ENCODE measurements around the gene HCN2. TPM values are rescaled to one million over a fixed set of nuclear protein-coding genes. Genes with fewer than 3 reads are reported as not detected.
A peak's percentile ranks its signal among the peaks of the same experiment; 100 is the strongest.

Gene HCN2
- total RNA-seq, 1 experiment from 2014 or later: 12.7 TPM

DNA sequence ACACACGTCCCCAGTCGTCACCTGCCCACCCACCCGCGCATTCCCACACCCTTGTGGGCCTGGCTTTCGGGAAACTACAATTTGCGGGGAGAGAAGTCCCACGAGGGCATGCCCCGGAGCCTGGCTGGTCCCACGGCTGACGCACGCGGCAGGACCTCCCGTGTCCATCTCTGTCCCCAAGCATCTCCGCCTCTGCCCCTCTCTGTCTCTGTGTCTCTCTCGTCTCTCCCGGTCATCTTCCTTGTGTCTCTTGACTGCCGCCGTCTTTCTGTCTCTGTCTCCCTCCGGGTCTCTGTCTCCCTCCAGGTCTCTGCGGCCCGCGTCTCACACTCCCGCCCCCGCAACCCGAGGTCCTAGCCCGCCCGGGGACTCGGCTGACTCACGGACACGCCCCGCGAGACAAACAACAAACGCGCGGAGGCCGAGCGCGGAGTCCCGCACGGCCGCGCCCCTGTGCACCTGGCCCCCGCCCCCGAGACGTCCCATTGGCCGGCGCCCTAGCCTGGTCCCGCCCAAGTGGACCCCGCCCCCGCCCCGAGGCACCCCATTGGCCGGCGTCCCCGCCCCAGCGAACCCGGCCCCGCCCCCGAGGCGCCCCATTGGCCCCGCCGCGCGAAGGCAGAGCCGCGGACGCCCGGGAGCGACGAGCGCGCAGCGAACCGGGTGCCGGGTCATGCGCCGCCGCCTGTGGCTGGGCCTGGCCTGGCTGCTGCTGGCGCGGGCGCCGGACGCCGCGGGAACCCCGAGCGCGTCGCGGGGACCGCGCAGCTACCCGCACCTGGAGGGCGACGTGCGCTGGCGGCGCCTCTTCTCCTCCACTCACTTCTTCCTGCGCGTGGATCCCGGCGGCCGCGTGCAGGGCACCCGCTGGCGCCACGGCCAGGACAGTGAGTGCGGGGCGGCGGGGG is 49.8 kb downstream of the HCN2 start, which contains the start of gene FGF22:
TSS of gene FGF22 (plus strand) at position 627 of the 908 bp plus-strand sequence. CDS start at position 674, 47 bp downstream.
- DNase-seq (ENCODE audit: low spot score): peak; percentile 62

DNA sequence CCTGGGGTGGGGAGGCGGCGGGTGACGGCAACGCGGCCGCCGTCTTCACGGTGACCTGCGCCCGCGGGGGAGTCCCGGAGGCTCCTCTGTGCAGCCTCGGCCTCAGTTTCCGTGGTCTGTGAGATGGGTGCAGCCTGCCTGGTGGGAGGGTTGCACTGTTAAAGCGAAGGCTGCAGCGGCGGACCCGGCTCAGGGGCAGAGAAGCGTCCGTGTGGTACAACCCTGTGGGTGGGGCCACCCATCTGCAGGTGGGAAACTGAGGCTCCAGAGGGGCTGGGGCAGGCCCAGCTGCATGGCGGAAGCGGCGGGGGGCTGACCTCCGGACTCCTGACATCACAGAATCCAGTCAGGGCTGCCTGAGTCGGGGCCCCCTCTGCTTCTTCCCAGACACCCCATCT is 50.5 kb downstream of the HCN2 start:
- no peak for DNase-seq (ENCODE audit: low spot score)

DNA sequence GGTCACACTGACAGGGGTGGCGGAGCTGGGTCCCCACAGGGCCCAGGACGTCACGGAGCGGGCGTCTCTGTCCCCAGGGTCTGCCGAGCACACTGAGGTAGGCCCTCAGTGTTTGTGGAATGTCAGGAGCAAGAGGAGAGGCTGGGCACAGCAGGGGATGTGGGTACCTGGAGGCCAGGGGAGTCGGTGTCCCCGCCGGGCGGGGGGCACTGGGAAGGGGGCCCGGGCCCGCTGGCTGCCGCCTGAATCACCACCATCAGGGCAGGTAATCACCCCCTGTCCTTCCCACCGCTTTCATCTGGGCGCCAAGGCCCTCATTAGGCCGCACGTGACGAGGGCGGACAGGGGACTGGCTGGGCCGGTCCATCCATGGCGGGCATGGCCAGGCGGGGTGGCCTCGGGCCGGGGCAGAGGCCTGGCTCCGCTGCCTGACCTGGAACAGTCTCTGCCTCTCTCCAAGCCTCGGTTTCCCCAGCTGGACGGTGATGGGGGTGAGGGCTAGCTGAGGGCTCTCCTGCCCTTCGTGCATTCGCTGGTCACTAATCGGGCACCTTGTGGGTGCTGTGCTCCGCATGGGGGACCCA is 51.0 kb downstream of the HCN2 start:
- no peak for DNase-seq (ENCODE audit: low spot score)

DNA sequence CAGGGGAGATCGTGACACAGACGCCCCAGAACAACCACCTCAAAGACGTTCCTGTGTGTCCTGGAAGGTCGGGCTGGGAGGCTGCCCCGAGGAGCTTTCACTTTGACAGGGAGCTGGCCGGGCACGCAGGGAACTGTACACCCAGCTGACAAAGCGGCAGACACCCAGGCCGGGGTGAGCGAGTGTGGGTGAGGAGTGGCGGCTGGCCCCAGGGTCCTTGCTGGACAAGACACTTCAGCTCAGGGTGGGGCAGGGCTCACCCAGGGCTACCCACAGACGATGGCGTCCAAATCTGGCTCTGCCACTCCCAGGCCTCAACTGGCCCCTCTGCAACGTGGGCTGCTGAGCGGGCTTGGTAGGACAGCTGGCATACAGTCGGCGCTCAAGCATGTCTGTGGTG is 52.0 kb downstream of the HCN2 start:
- DNase-seq (ENCODE audit: low spot score): no peak

DNA sequence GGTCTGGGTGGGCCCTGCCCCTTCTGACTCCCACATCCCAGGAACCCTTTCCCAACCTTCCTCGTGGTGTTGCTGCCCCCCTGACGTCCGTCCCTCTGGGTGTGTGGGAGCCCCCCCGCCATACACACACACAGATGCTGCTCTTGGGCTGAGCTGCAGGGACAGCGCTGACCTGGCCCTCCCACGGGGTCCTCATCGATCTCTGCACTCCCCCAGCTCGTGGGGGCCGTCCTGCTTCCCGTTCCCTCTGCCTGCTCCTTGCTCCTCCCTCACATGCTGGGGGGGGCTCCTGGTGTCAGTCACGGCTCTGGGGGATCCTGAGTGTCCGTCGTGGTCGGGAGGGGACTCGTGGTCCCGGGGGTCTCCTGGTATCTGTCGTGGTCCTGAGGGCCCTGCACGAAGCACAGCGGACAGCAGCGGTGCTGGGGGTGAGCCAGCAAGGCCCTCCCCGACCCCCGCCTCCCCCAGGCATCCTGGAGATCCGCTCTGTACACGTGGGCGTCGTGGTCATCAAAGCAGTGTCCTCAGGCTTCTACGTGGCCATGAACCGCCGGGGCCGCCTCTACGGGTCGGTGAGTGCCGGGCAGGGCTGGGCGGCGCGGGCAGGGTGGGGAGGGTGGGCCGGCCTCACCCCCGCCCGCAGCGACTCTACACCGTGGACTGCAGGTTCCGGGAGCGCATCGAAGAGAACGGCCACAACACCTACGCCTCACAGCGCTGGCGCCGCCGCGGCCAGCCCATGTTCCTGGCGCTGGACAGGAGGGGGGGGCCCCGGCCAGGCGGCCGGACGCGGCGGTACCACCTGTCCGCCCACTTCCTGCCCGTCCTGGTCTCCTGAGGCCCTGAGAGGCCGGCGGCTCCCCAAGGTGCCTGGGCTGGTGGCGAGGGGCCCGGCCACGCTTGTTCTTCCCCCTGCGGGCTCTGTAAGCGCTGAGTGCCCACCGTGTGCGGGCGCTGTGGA is 53.4 kb downstream of the HCN2 start:
- no peak for DNase-seq (ENCODE audit: low spot score)

DNA sequence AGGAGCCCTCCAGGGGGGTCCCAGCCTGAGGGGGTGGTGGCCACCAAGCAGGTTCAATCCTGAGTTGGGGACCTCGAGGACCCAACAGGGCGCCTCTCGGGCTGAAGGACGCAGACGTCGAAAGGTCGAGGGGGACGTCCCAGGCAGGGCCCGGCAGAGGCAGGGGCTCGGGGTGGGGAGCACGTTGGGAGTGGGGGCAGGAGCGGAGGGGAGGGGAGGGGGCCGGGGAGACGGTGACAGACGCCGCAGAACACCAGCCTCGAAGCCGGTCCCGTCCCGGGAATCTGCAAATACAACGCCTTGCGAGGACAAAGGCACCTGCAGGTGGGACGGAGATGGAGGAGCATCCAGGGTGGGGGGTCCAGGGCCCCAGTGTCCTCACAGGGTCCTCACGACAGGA is 54.1 kb downstream of the HCN2 start:
- no peak for DNase-seq (ENCODE audit: low spot score)

DNA sequence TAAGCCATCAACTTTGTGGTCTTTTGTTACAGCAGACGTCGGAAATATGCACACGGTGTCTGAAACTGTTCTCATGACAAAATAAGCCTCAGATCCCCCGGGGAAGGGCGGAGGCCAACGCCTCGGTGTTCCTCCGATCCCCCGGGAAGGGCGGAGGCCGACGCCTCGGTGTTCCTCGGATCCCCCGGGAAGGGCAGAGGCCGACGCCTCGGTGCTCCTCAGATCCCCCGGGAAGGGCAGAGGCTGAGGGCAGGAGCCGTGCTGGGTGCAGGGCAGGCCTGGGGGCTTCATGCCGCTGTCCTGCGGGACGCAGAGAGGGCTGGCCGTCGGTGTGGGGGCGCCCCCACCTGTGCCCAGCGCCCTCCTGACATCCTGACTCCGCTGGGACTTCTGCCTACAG is 54.7 kb downstream of the HCN2 start:
- DNase-seq (ENCODE audit: low spot score): no peak

- DNase-seq (ENCODE audit: low spot score): no peak
Observed at GRCh38 chr19:644789-645188, 55.1 kb downstream of the HCN2 start.

- DNase-seq (ENCODE audit: low spot score): no peak
Observed at GRCh38 chr19:645912-646778, 56.5 kb downstream of the HCN2 start.

DNA sequence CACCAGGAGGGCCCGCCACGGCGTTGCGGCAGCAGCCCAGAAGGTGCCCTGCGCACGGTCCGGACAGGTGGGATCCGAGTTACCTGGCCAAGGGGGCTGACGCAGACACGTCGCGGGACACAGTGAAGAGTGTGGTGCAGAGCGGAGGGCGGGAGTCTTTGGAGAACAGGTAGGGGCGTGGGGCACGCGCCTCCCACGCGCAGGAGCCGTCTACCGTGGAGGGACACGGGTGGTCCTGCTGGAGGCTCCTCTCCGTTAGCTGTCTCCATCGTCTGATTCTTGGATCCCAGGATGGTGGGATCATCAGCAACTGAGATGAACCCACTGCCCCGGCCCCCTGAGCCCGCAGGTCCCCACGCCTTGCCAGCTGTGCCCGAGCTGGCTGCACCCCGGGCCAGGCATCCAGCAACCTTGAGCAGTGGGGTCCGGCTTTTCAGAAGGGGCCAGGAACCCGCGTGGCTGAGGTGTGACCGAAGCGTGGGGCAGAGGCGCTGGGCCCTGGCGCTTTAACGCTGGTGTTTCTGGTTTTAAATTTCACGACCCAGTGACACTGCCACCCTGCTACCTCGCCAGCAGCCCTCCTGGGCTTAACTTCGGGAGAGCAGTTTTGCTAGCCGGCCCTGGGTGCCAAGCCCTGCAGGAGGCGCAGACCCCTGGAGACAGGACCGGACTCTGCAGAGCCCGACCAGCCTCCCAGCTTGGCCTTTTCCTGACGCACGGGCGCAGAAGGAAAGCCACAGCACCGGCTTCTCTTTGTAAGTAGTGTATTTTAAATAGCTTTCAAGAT is 57.3 kb downstream of the HCN2 start:
- no peak for DNase-seq (ENCODE audit: low spot score)

GRCh38 chr19:647566-648284 is 58.0 kb downstream of the HCN2 start:
- no peak for DNase-seq (ENCODE audit: low spot score)

DNA sequence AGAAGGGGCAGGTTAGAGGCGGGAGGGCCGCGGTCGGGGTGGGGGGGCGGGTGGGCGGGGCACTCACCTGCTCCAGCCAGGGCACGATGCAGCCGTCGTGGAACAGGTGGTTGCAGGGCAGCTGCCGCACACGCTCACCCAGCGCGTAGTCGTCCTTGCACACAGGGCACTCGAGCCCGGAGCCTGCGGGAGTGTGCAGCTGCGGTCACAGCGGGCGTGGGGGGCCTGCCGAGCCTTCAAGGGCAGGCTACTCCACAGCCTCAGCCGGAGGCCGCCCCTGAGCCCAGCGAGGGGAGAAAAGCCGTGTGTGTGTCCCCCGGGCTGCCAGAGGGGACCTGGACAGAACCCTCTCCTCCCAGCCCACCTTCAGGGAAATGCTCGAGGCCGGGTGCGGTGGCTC is 58.6 kb downstream of the HCN2 start:
- DNase-seq (ENCODE audit: low spot score): no peak

DNA sequence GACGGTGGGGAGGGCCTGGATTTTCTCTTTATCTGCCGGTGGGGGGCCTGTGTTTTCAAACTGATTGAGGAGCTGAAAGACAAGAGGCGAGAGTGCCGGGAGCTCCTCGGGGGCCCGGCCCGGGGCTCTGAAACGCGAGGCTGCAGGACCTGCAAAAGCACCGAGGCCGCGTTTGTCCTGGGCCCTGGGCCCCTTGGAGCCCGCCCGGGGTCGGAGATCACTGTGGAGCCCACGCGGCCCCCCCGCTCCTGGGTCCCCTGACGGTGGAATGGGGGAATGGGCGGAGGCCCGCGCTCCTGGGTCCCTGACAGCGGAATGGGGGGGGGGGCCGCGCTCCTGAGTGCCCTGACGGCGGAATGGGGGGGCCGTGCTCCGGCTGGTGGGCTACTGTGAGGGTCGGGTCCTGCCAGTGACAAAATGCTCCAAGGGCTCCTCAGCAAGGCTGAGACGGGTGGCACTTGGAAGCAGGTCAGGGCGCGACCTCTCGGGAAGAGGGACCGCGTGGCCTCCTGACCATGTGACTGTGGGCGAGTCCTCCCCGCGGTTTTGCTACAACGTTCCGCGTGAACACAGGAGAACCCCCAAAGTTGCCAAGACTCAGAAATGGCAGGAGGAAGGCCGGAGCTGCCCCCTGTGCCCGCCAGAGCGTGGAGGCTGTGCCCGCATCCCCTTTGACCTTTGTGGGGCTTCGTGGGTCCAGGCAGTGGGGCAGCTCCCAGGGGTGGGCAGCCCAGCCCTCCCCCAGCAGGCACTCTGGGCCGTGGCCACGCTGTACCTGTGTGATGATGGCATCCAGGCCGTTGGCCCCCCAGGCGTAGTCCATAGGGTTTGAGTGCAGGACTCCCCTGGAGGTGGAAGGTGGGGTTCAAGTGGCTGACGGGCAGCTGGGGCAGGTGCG is 59.5 kb downstream of the HCN2 start:
- no peak for DNase-seq (ENCODE audit: low spot score)

DNA sequence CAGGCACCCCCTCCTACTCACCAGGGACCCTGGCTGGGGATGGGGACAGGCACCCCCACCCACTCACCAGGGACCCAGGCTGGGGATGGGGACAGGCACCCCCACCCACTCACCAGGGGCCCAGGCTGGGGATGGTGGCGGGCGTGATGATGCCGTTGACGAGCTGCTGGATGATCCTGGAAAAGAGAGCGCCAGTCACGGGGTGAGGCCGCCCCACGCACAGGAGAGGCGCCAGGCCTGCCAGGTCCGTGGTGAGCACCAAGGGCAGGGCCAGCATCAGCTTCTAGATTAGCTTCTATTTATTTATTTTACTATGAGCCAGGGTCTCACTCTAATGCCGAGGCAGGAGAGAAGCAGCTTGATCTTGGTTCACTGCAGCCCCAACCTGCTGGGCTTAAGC is 60.4 kb downstream of the HCN2 start:
- no peak for DNase-seq (ENCODE audit: low spot score)

GRCh38 chr19:651114-651818 is 61.6 kb downstream of the HCN2 start:
- DNase-seq (ENCODE audit: low spot score): no peak

DNA sequence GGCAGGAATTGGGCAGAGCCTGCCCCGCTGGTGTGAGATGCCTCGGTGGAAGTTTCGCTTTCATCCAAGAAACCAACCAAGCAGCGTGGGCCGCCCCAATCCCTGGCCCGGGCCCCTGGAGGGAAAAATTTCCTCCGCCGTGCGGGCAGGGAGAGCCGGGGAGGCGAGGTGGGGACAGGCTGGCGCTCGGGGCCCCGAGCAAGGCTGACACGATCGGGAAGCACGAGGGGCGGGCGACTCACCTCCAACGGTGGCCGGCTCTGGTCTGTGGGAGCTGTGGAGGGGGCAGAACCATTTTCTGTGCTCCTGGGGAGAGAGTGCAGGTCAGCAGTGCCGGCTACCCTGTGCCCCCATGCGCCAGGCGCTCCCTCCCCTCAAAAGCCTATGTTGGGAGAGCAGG is 62.3 kb downstream of the HCN2 start:
- DNase-seq (ENCODE audit: low spot score): no peak

- no peak for DNase-seq (ENCODE audit: low spot score)
Observed at GRCh38 chr19:652467-653389, 63.0 kb downstream of the HCN2 start.
